GM18505 (cell line): ENCODE data around the gene TMEM95.
"Not testable (repeated sequence)": the region's sequence is repeated elsewhere in the genome, so short reads cannot be mapped to it uniquely, and the experiment has no call there.

ENCODE experiments used
- ATAC-seq: cut with Tn5 transposase; IDR thresholded peaks from one replicate; pipeline ENCODE4 v1.9.1; 2021; ENCODE audit not compliant: unreplicated experiment
- POLR2A ChIP-seq: IDR thresholded peaks from 4 replicates; pipeline ENCODE4 v1.6.1; 2011; ENCODE audit warnings: borderline replicate concordance; ENCODE audit not compliant: insufficient read depth, insufficient read length; ENCODE audit errors: extremely low read depth

TMEM95 gene

DNA sequence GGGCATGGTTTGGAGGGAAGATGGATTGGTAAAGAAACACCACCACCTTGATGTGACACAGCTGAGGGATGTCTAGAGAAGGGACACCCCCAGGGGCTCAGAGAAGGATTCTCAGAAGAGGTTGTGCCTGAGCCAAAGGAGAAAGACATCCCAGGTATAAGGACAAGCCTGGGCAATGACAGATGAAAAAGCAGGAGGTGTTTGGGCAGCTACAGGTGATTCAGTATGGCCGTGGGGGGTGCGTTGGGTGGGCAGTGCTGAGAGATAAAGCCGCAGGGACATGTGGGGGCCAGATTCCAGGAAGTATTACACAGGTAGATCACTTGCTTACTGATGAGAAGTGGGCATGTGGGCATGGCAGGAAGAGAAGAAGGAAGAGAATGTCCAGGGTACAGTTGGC, 7.0 kb downstream of the TMEM95 start:
- TF ChIP-seq POLR2A = no peak

DNA sequence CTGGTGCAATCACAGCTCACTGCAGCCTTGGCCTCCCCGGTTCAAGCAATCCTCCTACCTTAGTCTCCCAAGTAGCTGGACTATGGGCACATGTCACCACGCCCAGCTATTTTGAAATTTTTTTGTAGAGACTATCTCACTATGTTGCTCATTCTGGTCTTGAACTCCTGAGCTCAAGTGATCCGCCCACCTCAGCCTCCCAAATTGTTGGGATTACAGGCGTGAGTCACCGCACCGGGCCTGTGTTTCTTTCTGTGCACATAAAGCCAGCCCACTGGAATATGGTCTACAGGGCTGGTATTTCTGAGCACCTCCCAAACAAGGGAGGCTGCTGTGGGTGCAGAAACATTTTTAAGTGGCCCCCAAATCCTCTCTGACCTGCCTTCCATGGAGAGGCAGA, 8.4 kb downstream of the TMEM95 start:
- no peak for TF ChIP-seq POLR2A
- ATAC-seq = no peak

More for the DNA sequence above, 7.0 kb downstream of the TMEM95 start:
- no peak for ATAC-seq

DNA sequence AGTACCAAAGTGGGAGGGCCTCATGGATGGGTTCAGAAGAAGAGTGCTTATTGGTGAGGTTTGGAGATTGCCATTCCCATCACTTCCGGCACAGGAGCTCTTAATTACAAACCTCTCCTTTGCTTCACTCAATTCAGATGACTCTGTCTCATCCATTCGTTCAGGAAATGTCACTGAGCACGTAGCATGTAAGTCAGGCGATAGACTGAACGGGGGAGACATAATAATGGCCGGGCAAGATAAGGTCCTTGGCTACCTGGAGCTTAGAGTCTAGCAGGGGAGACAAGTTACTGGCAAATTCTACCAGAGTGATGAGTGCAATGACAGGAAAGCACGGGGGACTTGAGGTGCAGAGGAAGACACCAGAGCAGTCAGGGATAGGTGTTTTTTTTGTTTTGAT, 11.0 kb downstream of the TMEM95 start:
- ATAC-seq = not testable (repeated sequence)

DNA sequence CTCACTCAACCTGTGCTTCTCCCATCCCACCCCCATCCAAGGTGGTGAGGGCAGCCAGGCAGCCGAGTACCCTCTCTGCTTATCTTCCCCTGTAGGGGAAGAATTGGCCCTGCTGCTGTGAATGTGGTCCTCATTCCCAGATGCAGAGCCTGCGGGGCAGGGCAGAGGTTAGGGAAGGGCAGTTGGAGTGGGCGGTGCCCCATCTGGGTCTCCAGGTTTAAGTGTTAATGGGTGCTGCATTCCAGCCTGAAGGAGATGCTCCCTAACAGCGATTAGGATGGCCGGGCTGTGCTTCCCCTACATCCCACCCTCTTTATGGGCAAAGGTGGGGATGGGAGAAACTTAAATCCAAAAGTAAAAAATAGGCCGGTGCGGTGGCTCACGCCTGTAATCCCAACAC, 12.1 kb downstream of the TMEM95 start:
- no peak for ATAC-seq
- TF ChIP-seq POLR2A = no peak

DNA sequence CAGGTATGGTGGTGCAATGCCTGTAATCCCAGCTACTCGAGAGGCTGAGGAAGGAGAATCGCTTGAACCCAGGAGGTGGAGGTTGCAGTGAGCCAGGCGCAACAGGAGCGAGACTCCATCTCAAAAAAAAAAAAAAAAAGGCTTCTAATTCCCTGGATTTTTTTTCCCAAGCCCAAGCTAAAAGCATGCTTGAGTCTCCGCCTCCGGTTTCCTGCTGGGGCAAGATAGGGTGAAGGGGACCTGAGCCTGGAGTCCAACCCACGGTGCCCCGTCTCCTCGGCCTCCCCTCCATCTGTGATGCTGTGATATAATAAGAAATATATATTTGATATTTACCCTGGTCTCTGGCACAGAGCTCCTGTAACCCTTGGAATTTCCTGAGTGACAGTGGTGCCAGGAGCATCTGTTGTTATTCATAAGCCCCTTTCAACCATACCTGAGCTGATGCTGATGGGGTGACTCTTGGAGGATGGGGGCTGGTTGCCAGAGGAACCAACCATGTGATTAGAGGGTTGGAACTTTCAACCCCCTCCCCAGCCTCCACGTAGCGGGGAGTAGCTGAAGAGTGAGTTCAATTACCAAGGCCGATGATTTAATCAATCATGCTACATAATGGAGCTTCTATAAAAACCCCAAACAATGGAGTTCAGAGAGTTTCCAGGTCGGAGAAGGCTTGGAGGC, 13.1 kb downstream of the TMEM95 start:
- no peak for TF ChIP-seq POLR2A
- ATAC-seq = no peak

DNA sequence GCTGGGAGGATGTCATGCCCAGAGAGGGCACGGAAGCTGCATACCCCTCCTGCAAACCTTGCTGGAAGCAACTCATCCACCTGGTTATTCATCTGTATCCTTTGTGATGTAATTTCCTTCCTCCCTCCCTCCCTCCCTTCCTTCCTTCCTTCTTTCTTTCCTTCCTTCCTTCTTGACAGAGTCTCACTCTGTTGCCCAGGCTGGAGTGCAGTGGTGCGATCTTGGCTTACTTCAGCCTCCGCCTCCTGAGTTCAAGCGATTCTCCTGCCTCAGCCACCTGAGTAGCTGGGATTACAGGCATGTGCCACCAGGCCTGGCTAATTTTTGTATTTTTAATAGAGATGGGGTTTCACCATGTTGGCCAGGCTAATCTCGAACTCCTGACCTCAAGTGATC, 13.6 kb downstream of the TMEM95 start:
- ATAC-seq = not testable (repeated sequence)

DNA sequence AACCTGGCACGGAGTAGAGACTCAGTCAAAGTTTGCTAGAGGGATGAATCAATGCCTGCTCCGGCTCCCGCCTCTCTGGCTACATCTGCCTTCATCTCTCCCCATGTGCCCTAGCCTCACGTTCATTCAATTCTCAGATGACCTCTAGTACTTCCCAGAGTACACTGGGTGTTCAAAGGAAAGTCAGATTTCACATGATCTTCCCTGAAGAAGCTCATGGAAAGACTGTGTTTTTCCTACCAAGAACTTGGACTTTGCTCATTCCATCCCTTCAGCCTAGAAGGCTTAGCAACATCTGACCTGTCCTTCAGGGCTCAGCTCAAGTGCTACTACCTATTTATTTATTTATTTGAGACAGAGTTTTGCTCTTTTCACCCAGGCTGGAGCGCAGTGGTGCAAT, 14.9 kb downstream of the TMEM95 start:
- TF ChIP-seq POLR2A = no peak
- ATAC-seq = no peak

DNA sequence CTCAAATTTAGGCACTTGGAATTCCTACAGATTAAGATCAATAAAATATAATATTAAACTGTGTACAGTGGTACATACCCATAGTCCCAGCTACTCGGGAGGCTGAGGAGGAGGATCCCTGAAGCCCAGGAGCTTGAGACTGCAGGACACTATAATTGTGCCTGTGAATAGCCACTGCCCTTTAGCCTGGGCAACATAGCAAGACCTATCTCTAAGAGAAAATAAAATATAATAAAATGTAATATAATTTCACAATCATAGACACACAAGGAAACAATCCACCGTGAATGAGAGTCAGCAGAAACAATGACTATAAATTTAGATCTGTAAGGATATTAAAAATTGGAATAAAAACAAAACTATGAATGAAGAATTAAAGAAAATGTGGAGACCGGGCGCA, 15.9 kb downstream of the TMEM95 start:
- no peak for ATAC-seq
- TF ChIP-seq POLR2A = no peak

DNA sequence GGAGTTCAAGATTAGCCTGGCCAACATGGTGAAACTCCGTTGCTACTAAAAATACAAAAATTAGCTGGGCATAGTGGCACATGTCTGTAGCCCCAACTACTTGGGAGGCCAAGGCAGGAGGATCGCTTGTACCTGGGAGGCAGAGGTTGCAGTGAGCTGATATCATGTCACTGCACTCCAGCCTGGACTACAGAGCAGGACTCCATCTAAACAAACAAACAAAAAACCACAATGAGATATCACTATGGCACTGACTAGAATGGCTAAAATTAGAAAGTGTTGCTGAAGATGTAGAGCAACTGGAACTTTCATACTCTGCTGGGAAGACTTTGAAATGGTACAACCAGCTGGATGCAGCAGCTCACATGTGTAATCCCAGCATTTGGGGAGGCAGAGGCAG, 19.4 kb downstream of the TMEM95 start:
- TF ChIP-seq POLR2A = no peak
- no peak for ATAC-seq

DNA sequence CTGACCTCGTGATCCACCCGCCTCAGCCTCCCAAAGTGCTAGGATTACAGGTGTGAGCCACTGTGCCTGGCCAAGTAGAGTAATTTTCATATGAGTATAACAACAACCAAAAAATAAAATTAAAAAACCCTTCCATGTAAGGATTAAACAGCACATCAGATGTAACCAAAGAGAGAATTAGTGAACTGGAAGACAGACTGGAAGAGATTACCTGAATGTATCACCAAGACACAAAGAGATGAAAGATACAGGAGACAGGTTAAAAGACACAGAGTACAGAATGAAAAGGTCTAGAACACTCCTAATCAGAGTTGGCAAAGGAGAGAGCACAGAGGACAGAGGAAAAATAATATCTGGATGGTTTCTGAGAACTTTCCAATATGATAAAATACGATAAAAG, 24.2 kb downstream of the TMEM95 start:
- no peak for ATAC-seq
- no peak for TF ChIP-seq POLR2A

DNA sequence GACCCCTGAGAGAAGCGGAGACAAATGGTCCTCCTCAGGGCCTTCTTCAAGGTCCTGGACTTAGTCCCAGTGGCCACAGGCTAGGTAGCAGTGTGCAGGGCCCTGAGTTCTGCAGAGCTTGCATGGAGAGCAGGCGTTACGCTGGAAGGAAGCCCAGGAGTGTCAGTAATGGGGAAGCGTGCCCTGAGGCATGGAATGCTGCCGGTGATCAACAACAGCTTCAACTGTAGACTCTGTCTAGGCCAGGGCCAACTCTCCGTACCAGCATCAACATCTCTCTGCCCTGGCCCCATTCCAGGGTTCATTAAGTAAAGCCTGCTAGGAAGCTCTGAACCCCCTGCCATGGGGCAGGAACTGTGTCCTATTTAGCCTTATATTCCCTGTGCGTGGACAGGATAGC, 25.4 kb downstream of the TMEM95 start:
- no peak for TF ChIP-seq POLR2A
- no peak for ATAC-seq

DNA sequence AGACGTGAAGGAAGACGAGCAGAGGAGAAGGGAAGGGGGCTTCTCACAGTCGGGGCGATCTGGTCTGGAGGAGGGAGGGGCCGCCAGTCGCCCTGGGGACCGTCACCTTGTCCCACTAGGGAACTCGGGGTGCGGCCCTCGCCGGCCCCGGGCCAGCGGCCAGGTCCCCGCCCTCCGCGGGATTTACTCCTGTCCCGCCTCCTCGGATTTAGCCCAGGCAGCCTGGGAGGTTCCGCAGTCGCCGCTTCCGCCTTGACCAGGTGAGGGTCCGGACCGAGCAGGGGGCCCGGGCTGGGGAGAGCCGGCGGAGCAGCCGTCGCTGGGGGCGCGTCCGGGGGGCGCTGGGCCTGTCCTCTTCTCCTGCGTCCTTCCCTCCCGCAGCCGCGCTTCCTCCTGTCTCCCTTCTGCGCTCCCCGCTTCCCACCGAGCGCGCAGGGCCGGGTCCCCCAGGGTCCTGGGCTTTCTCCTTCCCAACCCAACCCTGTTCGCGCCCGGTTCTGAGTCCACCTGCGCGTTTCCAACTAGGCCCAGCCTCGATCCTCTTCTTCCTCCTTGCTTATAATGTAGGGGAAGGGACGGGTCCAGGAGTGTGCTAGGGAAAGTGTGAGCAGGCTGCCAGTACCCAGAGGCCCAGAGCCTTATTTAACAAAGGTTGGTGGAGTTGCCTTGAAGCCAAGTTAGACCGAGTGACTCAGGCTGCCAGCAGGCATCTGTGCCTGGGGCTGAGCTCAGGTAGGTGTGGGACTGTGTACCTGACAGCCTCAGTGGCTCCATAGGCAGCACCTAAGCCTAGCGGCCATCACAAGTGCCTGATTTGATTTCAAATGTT, 26.1 kb downstream of the TMEM95 start, which contains the start of gene TNK1:
Gene TNK1, plus strand, starts transcription at position 235 of the 829 bp plus-strand sequence. CDS start 1,838 bp downstream, outside the sequence.
- ATAC-seq = no peak
- TF ChIP-seq POLR2A = no peak

DNA sequence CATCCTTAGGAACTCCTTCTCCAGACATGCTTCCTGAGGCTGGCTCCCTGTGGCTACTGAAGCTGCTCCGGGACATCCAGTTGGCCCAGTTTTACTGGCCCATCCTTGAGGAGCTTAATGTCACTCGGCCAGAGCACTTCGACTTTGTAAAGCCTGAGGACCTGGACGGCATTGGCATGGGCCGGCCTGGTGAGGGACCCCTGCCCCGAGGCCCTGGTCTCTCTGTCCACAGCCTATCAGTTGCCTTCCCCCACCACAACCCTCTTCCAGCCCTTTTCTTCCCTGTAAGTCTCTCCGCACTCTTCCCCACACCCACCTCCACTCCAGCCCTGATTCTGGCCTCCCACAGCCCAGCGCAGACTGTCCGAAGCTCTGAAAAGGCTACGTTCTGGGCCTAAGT, 27.9 kb downstream of the TMEM95 start:
- no peak for ATAC-seq
- no peak for TF ChIP-seq POLR2A

DNA sequence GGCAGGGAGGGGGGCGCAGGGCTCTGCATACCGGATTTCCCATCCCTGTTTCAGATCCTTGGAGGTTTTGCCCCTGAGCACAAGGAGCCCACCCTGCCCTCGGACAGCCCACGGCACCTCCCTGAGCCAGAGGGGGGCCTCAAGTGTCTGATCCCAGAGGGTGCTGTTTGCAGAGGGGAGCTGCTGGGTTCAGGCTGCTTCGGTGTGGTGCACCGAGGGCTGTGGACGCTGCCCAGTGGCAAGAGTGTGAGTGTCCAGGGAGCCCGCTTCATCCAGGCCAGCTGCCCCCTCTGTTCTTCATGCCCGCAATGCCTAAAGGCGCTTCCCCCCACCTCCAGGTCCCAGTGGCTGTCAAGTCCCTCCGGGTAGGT, 28.4 kb downstream of the TMEM95 start:
- no peak for ATAC-seq
- no peak for TF ChIP-seq POLR2A

DNA sequence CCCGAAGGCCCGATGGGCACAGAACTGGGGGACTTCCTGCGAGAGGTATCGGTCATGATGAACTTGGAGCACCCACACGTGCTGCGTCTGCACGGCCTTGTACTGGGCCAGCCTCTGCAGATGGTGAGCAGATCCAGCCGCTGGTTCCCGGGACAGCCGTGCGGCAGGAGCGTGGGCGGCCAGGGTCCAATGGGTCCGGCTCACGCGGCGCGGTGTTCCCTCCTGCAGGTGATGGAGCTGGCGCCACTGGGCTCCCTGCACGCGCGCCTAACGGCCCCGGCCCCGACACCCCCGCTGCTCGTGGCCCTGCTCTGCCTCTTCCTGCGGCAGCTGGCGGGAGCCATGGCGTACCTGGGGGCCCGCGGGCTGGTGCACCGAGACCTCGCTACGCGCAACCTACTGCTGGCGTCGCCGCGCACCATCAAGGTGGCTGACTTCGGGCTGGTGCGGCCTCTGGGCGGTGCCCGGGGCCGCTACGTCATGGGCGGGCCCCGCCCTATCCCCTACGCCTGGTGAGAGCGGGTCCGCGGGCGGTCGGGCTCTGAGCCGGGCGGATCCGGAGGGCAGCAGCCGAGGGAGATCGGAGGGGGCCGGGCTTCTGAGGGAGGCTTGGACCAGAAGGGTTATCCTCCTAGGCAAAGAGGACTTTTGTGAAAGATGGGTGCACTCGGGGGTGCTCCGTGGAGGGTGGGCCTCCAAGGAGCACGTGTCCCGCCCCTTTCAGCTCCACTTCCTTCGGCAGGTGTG, 29.0 kb downstream of the TMEM95 start:
- ATAC-seq = no peak
- TF ChIP-seq POLR2A = no peak
